GM12892 (cell line): ENCODE results near the gene STARD7.

Experiments
- DNase-seq: peaks from one replicate; pipeline ENCODE4 v3.0.0; 2011; ENCODE audit not compliant: insufficient read length
- FAIRE-seq: peaks from 2 replicates; lab custom pipeline; 2011; peaks lifted over from hg19 to GRCh38; lab: Jason Lieb, UNC
- POLR2A ChIP-seq: IDR thresholded peaks from 2 replicates; pipeline ENCODE4 v1.6.1; 2011; ENCODE audit warnings: low read depth, low read length, control low read depth
- POLR2AphosphoS5 ChIP-seq: IDR thresholded peaks from 2 replicates; pipeline ENCODE4 v1.6.1; 2011; ENCODE audit warnings: low read depth, low read length, control low read depth
- TAF1 ChIP-seq: IDR thresholded peaks from 2 replicates; pipeline ENCODE4 v1.6.1; 2011; ENCODE audit warnings: low read depth, mild to moderate bottlenecking, control low read depth, low read length, borderline replicate concordance

STARD7 gene

GRCh38 chr2:96185516-96185915, 23.1 kb downstream of the STARD7 start:
- no peak for DNase-seq
- TF ChIP-seq TAF1 (no peak), POLR2A (no peak), POLR2AphosphoS5 (no peak)

GRCh38 chr2:96184989-96185388, 23.6 kb downstream of the STARD7 start:
- no peak for FAIRE-seq
- DNase-seq: no peak
- no peak for TF ChIP-seq TAF1
- no peak for TF ChIP-seq POLR2AphosphoS5
- TF ChIP-seq POLR2A: no peak

More at GRCh38 chr2:96185516-96185915, 23.1 kb downstream of the STARD7 start:
- no peak for FAIRE-seq

- DNase-seq (no peak), FAIRE-seq (no peak)
- TF ChIP-seq POLR2A: peak; percentile 50
- no peak for TF ChIP-seq TAF1
- TF ChIP-seq POLR2AphosphoS5: peak; percentile 63
Observed at GRCh38 chr2:96184188-96184587, 24.4 kb downstream of the STARD7 start.

- TF ChIP-seq POLR2AphosphoS5 (no peak), TAF1 (no peak), POLR2A (no peak)
- DNase-seq (no peak), FAIRE-seq (no peak)
Observed at GRCh38 chr2:96181529-96181928, 27.1 kb downstream of the STARD7 start.

GRCh38 chr2:96180521-96180920, 28.1 kb downstream of the STARD7 start:
- TF ChIP-seq POLR2A (no peak), TAF1 (no peak), POLR2AphosphoS5 (no peak)
- DNase-seq (no peak), FAIRE-seq (no peak)

DNA sequence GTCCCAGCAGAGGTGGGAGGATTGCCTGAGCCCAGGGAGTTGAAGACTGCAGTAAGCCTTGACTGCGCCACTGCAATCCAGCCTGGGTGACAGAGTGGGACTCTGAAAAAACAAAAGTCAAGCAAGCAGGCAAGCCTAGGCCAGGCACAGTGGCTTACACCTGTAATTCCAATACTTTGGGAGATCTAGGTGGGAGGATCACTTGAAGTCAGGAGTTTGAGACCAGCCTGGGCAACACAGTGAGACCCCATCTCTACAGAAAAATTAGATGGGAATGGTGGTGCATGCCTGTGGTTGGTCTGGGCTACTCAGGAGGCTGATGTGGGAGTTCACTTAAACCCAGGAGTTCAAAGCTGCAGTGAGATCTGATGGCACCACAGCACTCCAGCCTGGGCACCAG, 28.6 kb downstream of the STARD7 start:
- FAIRE-seq: no peak
- no peak for TF ChIP-seq POLR2AphosphoS5
- TF ChIP-seq TAF1: no peak
- no peak for TF ChIP-seq POLR2A
- no peak for DNase-seq

- TF ChIP-seq TAF1 (no peak), POLR2AphosphoS5 (no peak)
- DNase-seq (no peak), FAIRE-seq (no peak)
Observed at GRCh38 chr2:96176661-96177060, 32.0 kb downstream of the STARD7 start.

GRCh38 chr2:96175951-96176350, 32.7 kb downstream of the STARD7 start:
- TF ChIP-seq POLR2AphosphoS5: no peak
- no peak for TF ChIP-seq TAF1
- TF ChIP-seq POLR2A: no peak
- FAIRE-seq (no peak), DNase-seq (no peak)

- no peak for TF ChIP-seq POLR2AphosphoS5
- no peak for TF ChIP-seq POLR2A
- no peak for TF ChIP-seq TAF1
- peak; percentile 51 for FAIRE-seq
- DNase-seq: peak; percentile 63
Observed at GRCh38 chr2:96174251-96175144, 34.1 kb downstream of the STARD7 start.

- no peak for TF ChIP-seq TAF1
- TF ChIP-seq POLR2A: no peak
- TF ChIP-seq POLR2AphosphoS5: no peak
- no peak for DNase-seq
- FAIRE-seq: no peak
Observed at GRCh38 chr2:96171831-96172230, 36.8 kb downstream of the STARD7 start.

- FAIRE-seq (no peak), DNase-seq (no peak)
- TF ChIP-seq TAF1 (no peak), POLR2AphosphoS5 (no peak), POLR2A (no peak)
Observed at GRCh38 chr2:96170626-96171025, 38.0 kb downstream of the STARD7 start.
